ENCODE data around the gene TMEM150B. TPM values are rescaled to one million over a fixed set of nuclear protein-coding genes. Genes with fewer than 3 reads are reported as not detected.

TMEM150B gene
- polyA plus RNA-seq (ENCODE audit: insufficient read length in 4 of 4) = 1 to 10 TPM in 3 of 4 donors, under 1 TPM in 1; 0.72 to 1.6 (median 1.4) TPM

GRCh38 chr19:55325172-55325571 is at the start of gene TMEM150B:
TMEM150B (minus strand) TSS chr19:55325341; CDS start chr19:55321036, 4,305 bp downstream.
- no peak for DNase-seq (ENCODE audit: low read depth in 4 of 4, low spot score in 3 of 4)

- no peak for DNase-seq (ENCODE audit: low read depth in 4 of 4, low spot score in 3 of 4)
These were observed 49.0 kb upstream of the TMEM150B start for GRCh38 chr19:55373993-55374757.

- no peak for DNase-seq (ENCODE audit: low read depth in 4 of 4, low spot score in 3 of 4)
These were observed 48.3 kb upstream of the TMEM150B start for GRCh38 chr19:55373306-55373992.

- no peak for DNase-seq (ENCODE audit: low read depth in 4 of 4, low spot score in 3 of 4)
These were observed 47.4 kb upstream of the TMEM150B start for GRCh38 chr19:55372316-55373081.

GRCh38 chr19:55370305-55370988 is 45.3 kb upstream of the TMEM150B start, which contains the start of gene IL11:
IL11 (minus strand) TSS chr19:55370463; CDS start chr19:55370310, 153 bp downstream.
- no peak for DNase-seq (ENCODE audit: low read depth in 4 of 4, low spot score in 3 of 4)

GRCh38 chr19:55369653-55370304 is 44.6 kb upstream of the TMEM150B start:
- no peak for DNase-seq (ENCODE audit: low read depth in 4 of 4, low spot score in 3 of 4)

GRCh38 chr19:55368701-55369563 is 43.8 kb upstream of the TMEM150B start:
- DNase-seq (ENCODE audit: low read depth in 4 of 4, low spot score in 3 of 4) = no peak

GRCh38 chr19:55368106-55368505 is 43.0 kb upstream of the TMEM150B start:
- no peak for DNase-seq (ENCODE audit: low read depth in 4 of 4, low spot score in 3 of 4)

GRCh38 chr19:55366790-55367189 is 41.6 kb upstream of the TMEM150B start:
- no peak for DNase-seq (ENCODE audit: low read depth in 4 of 4, low spot score in 3 of 4)

- no peak for DNase-seq (ENCODE audit: low read depth in 4 of 4, low spot score in 3 of 4)
These were observed 40.8 kb upstream of the TMEM150B start for GRCh38 chr19:55365964-55366363.

GRCh38 chr19:55365245-55365644 is 40.1 kb upstream of the TMEM150B start:
- DNase-seq (ENCODE audit: low read depth in 4 of 4, low spot score in 3 of 4) = no peak

GRCh38 chr19:55362990-55363716 is 38.0 kb upstream of the TMEM150B start, which contains the start of gene GARIN5B:
GARIN5B (minus strand) TSS chr19:55363260; CDS start chr19:55363066, 194 bp downstream.
- no peak for DNase-seq (ENCODE audit: low read depth in 4 of 4, low spot score in 3 of 4)

- no peak for DNase-seq (ENCODE audit: low read depth in 4 of 4, low spot score in 3 of 4)
These were observed 37.2 kb upstream of the TMEM150B start for GRCh38 chr19:55362174-55362989.

GRCh38 chr19:55360902-55361301 is 35.8 kb upstream of the TMEM150B start:
- DNase-seq (ENCODE audit: low read depth in 4 of 4, low spot score in 3 of 4) = no peak

- DNase-seq (ENCODE audit: low read depth in 4 of 4, low spot score in 3 of 4) = no peak
These were observed 34.1 kb upstream of the TMEM150B start for GRCh38 chr19:55358943-55359908.

GRCh38 chr19:55358493-55358892 is 33.4 kb upstream of the TMEM150B start:
- no peak for DNase-seq (ENCODE audit: low read depth in 4 of 4, low spot score in 3 of 4)

All from right renal pelvis (tissue), 4 donors.